Stimulated activated CD4-positive, alpha-beta T cell treated with anti-CD3 and anti-CD28 coated beads, TNF-alpha, amount 100 ng/mL, for 4 hours (primary cell): ENCODE results near the gene PYGB.

ENCODE experiments used
- DNase-seq, 3 experiments: peaks; one replicate each; pipeline ENCODE4 v3.0.0-alpha.2; 2020; ENCODE audit warnings: low read depth in 3 of 3

PYGB gene

GRCh38 chr20:25336561-25337422 lies 88.9 kb downstream of the PYGB start:
- DNase-seq = no peak

GRCh38 chr20:25338112-25339023 lies 90.5 kb downstream of the PYGB start:
- DNase-seq = no peak

- DNase-seq = no peak
These were observed 91.7 kb downstream of the PYGB start for GRCh38 chr20:25339608-25340007.

GRCh38 chr20:25340380-25340779 lies 92.5 kb downstream of the PYGB start:
- no peak for DNase-seq

GRCh38 chr20:25341716-25342680 lies 94.1 kb downstream of the PYGB start:
- DNase-seq = no peak

GRCh38 chr20:25344634-25345033 lies 96.7 kb downstream of the PYGB start:
- DNase-seq = no peak

GRCh38 chr20:25345721-25346120 lies 97.8 kb downstream of the PYGB start:
- DNase-seq = no peak

- DNase-seq = no peak
These were observed 98.5 kb downstream of the PYGB start for GRCh38 chr20:25346349-25346748.
